T1000 (cell line): ENCODE data around the gene CTNNBL1.
"Not testable (repeated sequence)": the region's sequence is repeated elsewhere in the genome, so short reads cannot be mapped to it uniquely, and the experiment has no call there.

Experiments used
- DNase-seq: peaks from one replicate; lab custom pipeline; 2025; ENCODE audit warnings: mixed read lengths; lab: John Stamatoyannopoulos, UW

CTNNBL1 gene

GRCh38 chr20:37693635-37694626 is at the start of gene CTNNBL1:
Gene CTNNBL1, plus strand, starts transcription at chr20:37694030. Its CDS starts 93 bp downstream, at chr20:37694123.
- peak; percentile 97 for DNase-seq

- DNase-seq: no peak
Measured at GRCh38 chr20:37644605-37645004, 49.2 kb upstream of the CTNNBL1 start.

- DNase-seq: no peak
Measured at GRCh38 chr20:37647946-37648345, 45.9 kb upstream of the CTNNBL1 start.

GRCh38 chr20:37649017-37649416 is 44.8 kb upstream of the CTNNBL1 start:
- no peak for DNase-seq

- no peak for DNase-seq
Measured at GRCh38 chr20:37649676-37650370, 44.0 kb upstream of the CTNNBL1 start.

- no peak for DNase-seq
Measured at GRCh38 chr20:37650661-37651060, 43.2 kb upstream of the CTNNBL1 start.

- no peak for DNase-seq
Measured at GRCh38 chr20:37651932-37652331, 41.9 kb upstream of the CTNNBL1 start.

GRCh38 chr20:37656945-37657344 is 36.9 kb upstream of the CTNNBL1 start:
- no peak for DNase-seq

- no peak for DNase-seq
Measured at GRCh38 chr20:37657924-37658804, 35.7 kb upstream of the CTNNBL1 start.

GRCh38 chr20:37661519-37661918 is 32.3 kb upstream of the CTNNBL1 start:
- DNase-seq: no peak

- no peak for DNase-seq
Measured at GRCh38 chr20:37662308-37662707, 31.5 kb upstream of the CTNNBL1 start.

- not testable (repeated sequence) for DNase-seq
Measured at GRCh38 chr20:37664595-37664994, 29.2 kb upstream of the CTNNBL1 start.

- no peak for DNase-seq
Measured at GRCh38 chr20:37668166-37668565, 25.7 kb upstream of the CTNNBL1 start.

GRCh38 chr20:37669062-37669772 is 24.6 kb upstream of the CTNNBL1 start:
- DNase-seq: peak; percentile 28

- no peak for DNase-seq
Measured at GRCh38 chr20:37669773-37670236, 24.0 kb upstream of the CTNNBL1 start.

GRCh38 chr20:37670351-37670791 is 23.5 kb upstream of the CTNNBL1 start:
- DNase-seq: no peak

- no peak for DNase-seq
Measured at GRCh38 chr20:37672143-37672542, 21.7 kb upstream of the CTNNBL1 start.

GRCh38 chr20:37673444-37673843 is 20.4 kb upstream of the CTNNBL1 start:
- DNase-seq: no peak

- no peak for DNase-seq
Measured at GRCh38 chr20:37676440-37676839, 17.4 kb upstream of the CTNNBL1 start.

- DNase-seq: no peak
Measured at GRCh38 chr20:37677969-37678861, 15.6 kb upstream of the CTNNBL1 start.
